HEK293 (cell line): Measurements from ENCODE around the gene EXOSC9.

ENCODE experiments used
- CTCF ChIA-PET: fragments of 350-600 bp; formaldehyde crosslinking; extraction: SDS; loops from one replicate; lab custom pipeline; 2021; ENCODE audit warnings: antibody characterized with exemption; lab: Yijun Ruan, JAX
- POLR2A ChIA-PET: fragments of 300-600 bp; formaldehyde crosslinking; extraction: SDS; loops from one replicate; lab custom pipeline; 2020; ENCODE audit warnings: antibody characterized with exemption, inconsistent platforms; lab: Yijun Ruan, JAX
- H3K27ac ChIP-seq: fragments of 200-500 bp; sonication (Bioruptor generic); 2 replicates; pipeline ENCODE4 v1.5.1; 2014; ENCODE audit warnings: low read depth, low read length, control low read depth, inconsistent platforms; ENCODE audit errors: extremely low read depth
- H3K36me3 ChIP-seq, 2 experiments: fragments of 200-500 bp in 1 of 2; sonication (Bioruptor generic) in 1 of 2; 1 replicate in 1 of 2; 2 replicates in 1 of 2; pipeline ENCODE4 v1.5.1; 2014 to 2017; ENCODE audit warnings: inconsistent platforms in 2 of 2, low read length in 2 of 2; ENCODE audit not compliant: control insufficient read depth in 2 of 2, insufficient read depth in 1 of 2
- H3K4me1 ChIP-seq: fragments of 200-500 bp; sonication (Bioruptor generic); 2 replicates; pipeline ENCODE4 v1.5.1; 2014; ENCODE audit warnings: mild to moderate bottlenecking, low read length, inconsistent platforms; ENCODE audit not compliant: control insufficient read depth, insufficient read depth
- H3K4me3 ChIP-seq: 2 replicates; pipeline ENCODE4 v1.5.1; 2011; ENCODE audit warnings: low read depth, mild to moderate bottlenecking, control low read depth, low read length, moderate library complexity
- H3K9me3 ChIP-seq: fragments of 200-500 bp; sonication (Bioruptor generic); 2 replicates; pipeline ENCODE4 v1.5.1; 2014; ENCODE audit warnings: low read depth, low read length, inconsistent platforms; ENCODE audit not compliant: control insufficient read depth, insufficient read depth
- EGR2 ChIP-seq: fragments of 450-650 bp; formaldehyde crosslinking; IDR thresholded peaks from 2 replicates; pipeline ENCODE4 v1.5.1; 2016; ENCODE audit warnings: low read depth, missing biosample characterization, missing genetic modification characterization
- KLF1 ChIP-seq: fragments of 450-650 bp; formaldehyde crosslinking; IDR thresholded peaks from 2 replicates; pipeline ENCODE4 v1.5.1; 2016; ENCODE audit warnings: missing biosample characterization, missing genetic modification characterization
- KLF7 ChIP-seq: fragments of 450-650 bp; formaldehyde crosslinking; IDR thresholded peaks from 2 replicates; pipeline ENCODE4 v1.5.1; 2016; ENCODE audit warnings: missing biosample characterization, missing genetic modification characterization, borderline replicate concordance
- PRDM1 ChIP-seq: fragments of 450-650 bp; formaldehyde crosslinking; IDR thresholded peaks from 2 replicates; pipeline ENCODE4; 2016; ENCODE audit warnings: missing biosample characterization, missing genetic modification characterization
- SALL2 ChIP-seq: fragments of 450-650 bp; formaldehyde crosslinking; IDR thresholded peaks from 2 replicates; pipeline ENCODE4 v1.5.0; 2017; ENCODE audit warnings: missing biosample characterization, mild to moderate bottlenecking, missing genetic modification characterization, borderline replicate concordance
- SP2 ChIP-seq: fragments of 450-650 bp; formaldehyde crosslinking; IDR thresholded peaks from 2 replicates; pipeline ENCODE4 v1.5.1; 2016; ENCODE audit warnings: missing biosample characterization, missing genetic modification characterization
- SP7 ChIP-seq: fragments of 450-650 bp; formaldehyde crosslinking; IDR thresholded peaks from 2 replicates; pipeline ENCODE4 v1.5.1; 2016; ENCODE audit warnings: missing biosample characterization, missing genetic modification characterization
- ZBTB8A ChIP-seq: fragments of 450-650 bp; formaldehyde crosslinking; IDR thresholded peaks from 2 replicates; pipeline ENCODE4 v1.5.1; 2016; ENCODE audit warnings: missing biosample characterization, missing genetic modification characterization
- ZNF174 ChIP-seq: fragments of 450-650 bp; formaldehyde crosslinking; IDR thresholded peaks from 2 replicates; pipeline ENCODE4 v1.5.0; 2017; ENCODE audit warnings: missing biosample characterization, mild to moderate bottlenecking, missing genetic modification characterization
- ZNF184 ChIP-seq: fragments of 450-650 bp; IDR thresholded peaks from 2 replicates; pipeline ENCODE4 v1.5.1; 2018; ENCODE audit warnings: missing biosample characterization, mild to moderate bottlenecking, missing genetic modification characterization
- ZNF221 ChIP-seq: fragments of 450-650 bp; formaldehyde crosslinking; IDR thresholded peaks from 2 replicates; pipeline ENCODE4 v1.5.1; 2017; ENCODE audit warnings: missing biosample characterization, missing genetic modification characterization, borderline replicate concordance
- ZNF223 ChIP-seq: fragments of 450-650 bp; formaldehyde crosslinking; IDR thresholded peaks from 2 replicates; pipeline ENCODE4 v1.5.1; 2016; ENCODE audit warnings: missing biosample characterization, missing genetic modification characterization
- ZNF341 ChIP-seq: fragments of 450-650 bp; formaldehyde crosslinking; IDR thresholded peaks from 2 replicates; pipeline ENCODE4; 2016; ENCODE audit warnings: low read depth, missing biosample characterization, missing genetic modification characterization
- ZNF366 ChIP-seq: fragments of 450-650 bp; formaldehyde crosslinking; conservative IDR thresholded peaks from 2 replicates; pipeline ENCODE4 v1.5.1; 2016; ENCODE audit warnings: missing biosample characterization, missing genetic modification characterization
- ZNF394 ChIP-seq: fragments of 450-650 bp; formaldehyde crosslinking; IDR thresholded peaks from 2 replicates; pipeline ENCODE4 v1.5.1; 2016; ENCODE audit warnings: missing biosample characterization, missing genetic modification characterization, mild to moderate bottlenecking, moderate library complexity, borderline replicate concordance
- ZNF510 ChIP-seq: fragments of 450-650 bp; formaldehyde crosslinking; IDR thresholded peaks from 2 replicates; pipeline ENCODE4 v1.5.1; 2018; ENCODE audit warnings: mild to moderate bottlenecking, missing genetic modification characterization, missing biosample characterization; ENCODE audit not compliant: insufficient replicate concordance
- ZNF529 ChIP-seq: fragments of 450-650 bp; formaldehyde crosslinking; IDR thresholded peaks from 2 replicates; pipeline ENCODE4 v1.5.1; 2017; ENCODE audit warnings: missing genetic modification characterization, missing biosample characterization; ENCODE audit not compliant: insufficient replicate concordance
- ZNF558 ChIP-seq: fragments of 450-650 bp; formaldehyde crosslinking; IDR thresholded peaks from 2 replicates; pipeline ENCODE4 v1.5.1; 2016; ENCODE audit warnings: missing biosample characterization, missing genetic modification characterization
- ZNF580 ChIP-seq: fragments of 450-650 bp; formaldehyde crosslinking; IDR thresholded peaks from 2 replicates; pipeline ENCODE4 v1.5.1; 2016; ENCODE audit warnings: missing biosample characterization, missing genetic modification characterization
- ZNF585B ChIP-seq: fragments of 450-650 bp; formaldehyde crosslinking; IDR thresholded peaks from 2 replicates; pipeline ENCODE4 v1.5.1; 2016; ENCODE audit warnings: missing biosample characterization, missing genetic modification characterization
- ZNF621 ChIP-seq: fragments of 450-650 bp; formaldehyde crosslinking; IDR thresholded peaks from 2 replicates; pipeline ENCODE4 v1.5.1; 2017; ENCODE audit warnings: missing biosample characterization, missing genetic modification characterization
- ZNF626 ChIP-seq: fragments of 450-650 bp; sonication (Bioruptor Pico); formaldehyde crosslinking; IDR thresholded peaks from 2 replicates; pipeline ENCODE4 v1.5.1; 2018; ENCODE audit warnings: missing biosample characterization, missing genetic modification characterization, inconsistent platforms
- ZNF658 ChIP-seq: fragments of 450-650 bp; formaldehyde crosslinking; IDR thresholded peaks from 2 replicates; pipeline ENCODE4; 2016; ENCODE audit warnings: missing biosample characterization, missing genetic modification characterization
- ZNF664 ChIP-seq: fragments of 450-650 bp; formaldehyde crosslinking; IDR thresholded peaks from 2 replicates; pipeline ENCODE4 v1.5.1; 2016; ENCODE audit warnings: missing biosample characterization, missing genetic modification characterization
- ZNF792 ChIP-seq: fragments of 450-650 bp; formaldehyde crosslinking; IDR thresholded peaks from 2 replicates; pipeline ENCODE4 v1.5.1; 2016; ENCODE audit warnings: missing biosample characterization, missing genetic modification characterization
- ZSCAN16 ChIP-seq: fragments of 450-650 bp; formaldehyde crosslinking; IDR thresholded peaks from 2 replicates; pipeline ENCODE4 v1.5.1; 2016; ENCODE audit warnings: missing biosample characterization, missing genetic modification characterization
- ZSCAN23 ChIP-seq: fragments of 450-650 bp; formaldehyde crosslinking; IDR thresholded peaks from 2 replicates; pipeline ENCODE4 v1.5.1; 2016; ENCODE audit warnings: missing biosample characterization, missing genetic modification characterization
- TF ChIP-seq, protein P1 (sequence below): fragments of 450-650 bp; formaldehyde crosslinking; IDR thresholded peaks from 2 replicates; pipeline ENCODE4 v1.5.1; 2016; ENCODE audit warnings: missing biosample characterization, missing genetic modification characterization
- TF ChIP-seq, protein P2 (sequence below): fragments of 450-650 bp; IDR thresholded peaks from 2 replicates; pipeline ENCODE4 v1.5.1; 2018; ENCODE audit warnings: missing biosample characterization, mild to moderate bottlenecking, missing genetic modification characterization
- TF ChIP-seq, protein P3 (sequence below): fragments of 450-650 bp; formaldehyde crosslinking; IDR thresholded peaks from 2 replicates; pipeline ENCODE4 v1.5.1; 2016; ENCODE audit warnings: missing biosample characterization, missing genetic modification characterization
- TF ChIP-seq, protein P4 (sequence below): fragments of 450-650 bp; formaldehyde crosslinking; IDR thresholded peaks from 2 replicates; pipeline ENCODE4 v1.5.1; 2017; ENCODE audit warnings: missing biosample characterization, missing genetic modification characterization

EXOSC9 gene, protein sequence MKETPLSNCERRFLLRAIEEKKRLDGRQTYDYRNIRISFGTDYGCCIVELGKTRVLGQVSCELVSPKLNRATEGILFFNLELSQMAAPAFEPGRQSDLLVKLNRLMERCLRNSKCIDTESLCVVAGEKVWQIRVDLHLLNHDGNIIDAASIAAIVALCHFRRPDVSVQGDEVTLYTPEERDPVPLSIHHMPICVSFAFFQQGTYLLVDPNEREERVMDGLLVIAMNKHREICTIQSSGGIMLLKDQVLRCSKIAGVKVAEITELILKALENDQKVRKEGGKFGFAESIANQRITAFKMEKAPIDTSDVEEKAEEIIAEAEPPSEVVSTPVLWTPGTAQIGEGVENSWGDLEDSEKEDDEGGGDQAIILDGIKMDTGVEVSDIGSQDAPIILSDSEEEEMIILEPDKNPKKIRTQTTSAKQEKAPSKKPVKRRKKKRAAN

DNA sequence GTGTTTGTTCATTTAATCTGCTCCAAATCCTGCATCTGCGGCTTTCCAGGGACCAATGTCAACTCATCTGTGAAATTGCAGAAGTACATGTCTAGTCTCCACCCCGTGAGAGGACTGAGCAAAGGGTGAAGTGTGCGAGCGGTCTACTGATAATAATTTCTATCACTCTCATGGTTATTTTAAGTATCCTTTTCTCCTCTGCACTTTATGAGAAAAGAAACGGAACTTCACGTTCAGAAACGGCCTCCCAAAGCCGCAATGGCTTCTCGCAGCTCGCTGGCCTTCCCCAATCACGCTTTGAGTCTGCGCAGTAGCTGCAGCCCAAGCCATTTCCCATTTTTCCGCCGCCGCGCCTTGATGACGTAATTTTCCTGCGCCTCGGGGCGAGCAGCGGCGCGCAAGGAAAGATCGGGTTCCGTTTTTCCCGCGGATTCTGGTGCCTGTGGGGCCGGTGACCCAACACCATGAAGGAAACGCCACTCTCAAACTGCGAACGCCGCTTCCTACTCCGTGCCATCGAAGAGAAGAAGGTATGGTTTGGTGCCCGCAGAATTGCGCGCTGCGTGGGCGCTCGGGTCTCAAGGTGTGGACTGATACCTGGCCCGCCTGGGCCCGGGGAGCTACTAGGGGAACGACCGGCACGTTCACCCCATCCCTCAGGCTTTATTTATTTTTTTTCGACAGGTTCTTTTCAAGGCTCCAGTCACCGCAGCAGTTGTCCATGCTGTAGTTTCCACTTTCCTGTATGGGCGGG, at the start of gene EXOSC9:
Gene EXOSC9 (plus strand): TSS at position 363 of the 754 bp plus-strand sequence. CDS start 102 bp downstream, at position 465.
- Histone ChIP-seq H3K4me1 (no peaks in the 10 kb centered on the region), H3K9me3 (no peaks in the 10 kb centered on the region), H3K4me3 (peak within 1 kb of the TSS; percentile 98), H3K27ac (peak within 1 kb of the TSS; percentile 55), H3K36me3 (peaks cover 18 to 41% of the 10 kb centered on the region in 2 experiments)
- POLR2A ChIA-PET, result interaction anchor here (1.0 kb wide), 1 partner anchor 11 kb away, joined by 3 read pairs; no protein-coding TSS in a partner anchor
- CTCF ChIA-PET, result interaction anchor here (1.0 kb wide), 1 partner anchor 11 kb away, joined by 3 read pairs; no protein-coding TSS in a partner anchor
- TF ChIP-seq, protein P1, sequence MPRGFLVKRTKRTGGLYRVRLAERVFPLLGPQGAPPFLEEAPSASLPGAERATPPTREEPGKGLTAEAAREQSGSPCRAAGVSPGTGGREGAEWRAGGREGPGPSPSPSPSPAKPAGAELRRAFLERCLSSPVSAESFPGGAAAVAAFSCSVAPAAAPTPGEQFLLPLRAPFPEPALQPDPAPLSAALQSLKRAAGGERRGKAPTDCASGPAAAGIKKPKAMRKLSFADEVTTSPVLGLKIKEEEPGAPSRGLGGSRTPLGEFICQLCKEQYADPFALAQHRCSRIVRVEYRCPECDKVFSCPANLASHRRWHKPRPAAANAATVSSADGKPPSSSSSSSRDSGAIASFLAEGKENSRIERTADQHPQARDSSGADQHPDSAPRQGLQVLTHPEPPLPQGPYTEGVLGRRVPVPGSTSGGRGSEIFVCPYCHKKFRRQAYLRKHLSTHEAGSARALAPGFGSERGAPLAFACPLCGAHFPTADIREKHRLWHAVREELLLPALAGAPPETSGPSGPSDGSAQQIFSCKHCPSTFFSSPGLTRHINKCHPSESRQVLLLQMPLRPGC (tag by site-specific recombination), result 0 out of 2 replicates have a peak, but pooled peaks have one; percentile 46
- no peak for TF ChIP-seq ZSCAN16
- TF ChIP-seq ZNF658 (tag by site-specific recombination), result no peak
- TF ChIP-seq ZNF184 (tag by site-specific recombination), result no peak
- TF ChIP-seq ZNF621 (tag by site-specific recombination), result no peak
- TF ChIP-seq, protein P2, sequence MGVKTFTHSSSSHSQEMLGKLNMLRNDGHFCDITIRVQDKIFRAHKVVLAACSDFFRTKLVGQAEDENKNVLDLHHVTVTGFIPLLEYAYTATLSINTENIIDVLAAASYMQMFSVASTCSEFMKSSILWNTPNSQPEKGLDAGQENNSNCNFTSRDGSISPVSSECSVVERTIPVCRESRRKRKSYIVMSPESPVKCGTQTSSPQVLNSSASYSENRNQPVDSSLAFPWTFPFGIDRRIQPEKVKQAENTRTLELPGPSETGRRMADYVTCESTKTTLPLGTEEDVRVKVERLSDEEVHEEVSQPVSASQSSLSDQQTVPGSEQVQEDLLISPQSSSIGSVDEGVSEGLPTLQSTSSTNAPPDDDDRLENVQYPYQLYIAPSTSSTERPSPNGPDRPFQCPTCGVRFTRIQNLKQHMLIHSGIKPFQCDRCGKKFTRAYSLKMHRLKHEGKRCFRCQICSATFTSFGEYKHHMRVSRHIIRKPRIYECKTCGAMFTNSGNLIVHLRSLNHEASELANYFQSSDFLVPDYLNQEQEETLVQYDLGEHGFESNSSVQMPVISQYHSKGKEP (tag by site-specific recombination), result no peak
- no peak for TF ChIP-seq ZNF341 (tag by site-specific recombination)
- TF ChIP-seq ZNF529 (tag by site-specific recombination), result no peak
- TF ChIP-seq ZBTB8A (tag by site-specific recombination), result 0 out of 2 replicates have a peak, but pooled peaks have one; percentile 19
- TF ChIP-seq ZNF664 (tag by site-specific recombination), result no peak
- peak; percentile 23; the same call in 1 of the 2 replicates for TF ChIP-seq ZNF558 (tag by site-specific recombination)
- TF ChIP-seq SALL2 (tag by site-specific recombination), result no peak
- TF ChIP-seq SP7 (tag by site-specific recombination), result peak; percentile 45; the same call in 1 of the 2 replicates
- TF ChIP-seq ZNF626 (tag by site-specific recombination), result no peak
- TF ChIP-seq ZSCAN23, result no peak
- TF ChIP-seq ZNF366, result no peak; the same call in 1 of the 2 replicates
- TF ChIP-seq ZNF221 (tag by site-specific recombination), result no peak
- TF ChIP-seq EGR2 (tag by site-specific recombination), result 0 out of 2 replicates have a peak, but pooled peaks have one; percentile 8
- TF ChIP-seq SP2 (tag by site-specific recombination), result no peak
- TF ChIP-seq ZNF510, result no peak
- TF ChIP-seq, protein P3, sequence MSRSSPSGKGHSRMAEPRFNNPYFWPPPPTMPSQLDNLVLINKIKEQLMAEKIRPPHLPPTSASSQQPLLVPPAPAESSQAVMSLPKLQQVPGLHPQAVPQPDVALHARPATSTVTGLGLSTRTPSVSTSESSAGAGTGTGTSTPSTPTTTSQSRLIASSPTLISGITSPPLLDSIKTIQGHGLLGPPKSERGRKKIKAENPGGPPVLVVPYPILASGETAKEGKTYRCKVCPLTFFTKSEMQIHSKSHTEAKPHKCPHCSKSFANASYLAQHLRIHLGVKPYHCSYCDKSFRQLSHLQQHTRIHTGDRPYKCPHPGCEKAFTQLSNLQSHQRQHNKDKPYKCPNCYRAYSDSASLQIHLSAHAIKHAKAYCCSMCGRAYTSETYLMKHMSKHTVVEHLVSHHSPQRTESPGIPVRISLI, result no peak
- no peak for TF ChIP-seq ZNF792 (tag by site-specific recombination)
- TF ChIP-seq ZNF174 (tag by site-specific recombination), result no peak
- TF ChIP-seq KLF1 (tag by site-specific recombination), result no peak
- no peak; the same call in 1 of the 2 replicates for TF ChIP-seq ZNF394 (tag by site-specific recombination)
- TF ChIP-seq PRDM1 (tag by site-specific recombination), result no peak
- TF ChIP-seq, protein P4, sequence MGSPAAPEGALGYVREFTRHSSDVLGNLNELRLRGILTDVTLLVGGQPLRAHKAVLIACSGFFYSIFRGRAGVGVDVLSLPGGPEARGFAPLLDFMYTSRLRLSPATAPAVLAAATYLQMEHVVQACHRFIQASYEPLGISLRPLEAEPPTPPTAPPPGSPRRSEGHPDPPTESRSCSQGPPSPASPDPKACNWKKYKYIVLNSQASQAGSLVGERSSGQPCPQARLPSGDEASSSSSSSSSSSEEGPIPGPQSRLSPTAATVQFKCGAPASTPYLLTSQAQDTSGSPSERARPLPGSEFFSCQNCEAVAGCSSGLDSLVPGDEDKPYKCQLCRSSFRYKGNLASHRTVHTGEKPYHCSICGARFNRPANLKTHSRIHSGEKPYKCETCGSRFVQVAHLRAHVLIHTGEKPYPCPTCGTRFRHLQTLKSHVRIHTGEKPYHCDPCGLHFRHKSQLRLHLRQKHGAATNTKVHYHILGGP (tag by site-specific recombination), result no peak
- no peak for TF ChIP-seq ZNF223 (tag by site-specific recombination)
- TF ChIP-seq ZNF585B, result no peak
- TF ChIP-seq ZNF580 (tag by site-specific recombination), result no peak
- TF ChIP-seq KLF7 (tag by site-specific recombination), result 0 out of 2 replicates have a peak, but pooled peaks have one; percentile 26
